Astrocyte of the cerebellum (primary cell): Measurements from ENCODE around the gene SNN.

Experiments used
- DNase-seq: peaks from one replicate; pipeline ENCODE4 v3.0.0-alpha.2; 2011; ENCODE audit warnings: low read depth
- H3K4me3 ChIP-seq: 2 replicates; pipeline ENCODE4 v1.5.1; 2011; ENCODE audit warnings: mild to moderate bottlenecking, low read depth, low read length, moderate library complexity
- in situ Hi-C: cut with HindIII; loops from 2 replicates; pipeline ENCODE4 v1.10.0; 2017; ENCODE audit warnings: low sequenced_read_pairs
- TF ChIP-seq, protein P1 (sequence below): IDR thresholded peaks from 2 replicates; pipeline ENCODE4 v1.5.1; 2012; ENCODE audit warnings: low read length, low read depth, moderate library complexity, mild to moderate bottlenecking; ENCODE audit errors: missing control alignments

Gene SNN

DNA sequence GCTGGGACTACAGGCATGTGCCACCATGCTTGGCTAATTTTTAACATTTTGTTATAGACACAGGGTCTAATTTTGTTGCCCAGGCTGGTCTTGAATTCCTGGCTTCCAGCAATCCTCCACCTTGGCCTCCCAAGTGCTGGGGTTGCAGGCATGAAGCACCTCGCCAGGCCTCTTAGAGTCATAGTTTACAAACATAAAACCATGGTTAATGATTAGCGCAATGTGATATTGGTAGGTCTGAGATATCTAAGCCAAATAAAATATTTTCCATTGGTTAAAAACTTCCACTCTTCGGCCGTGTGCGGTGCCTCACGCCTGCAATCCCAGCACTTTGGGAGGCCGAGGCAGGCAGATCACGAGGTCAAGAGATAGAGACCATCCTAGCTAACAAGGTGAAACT, 57.8 kb downstream of the SNN start:
- TF ChIP-seq, protein P1, sequence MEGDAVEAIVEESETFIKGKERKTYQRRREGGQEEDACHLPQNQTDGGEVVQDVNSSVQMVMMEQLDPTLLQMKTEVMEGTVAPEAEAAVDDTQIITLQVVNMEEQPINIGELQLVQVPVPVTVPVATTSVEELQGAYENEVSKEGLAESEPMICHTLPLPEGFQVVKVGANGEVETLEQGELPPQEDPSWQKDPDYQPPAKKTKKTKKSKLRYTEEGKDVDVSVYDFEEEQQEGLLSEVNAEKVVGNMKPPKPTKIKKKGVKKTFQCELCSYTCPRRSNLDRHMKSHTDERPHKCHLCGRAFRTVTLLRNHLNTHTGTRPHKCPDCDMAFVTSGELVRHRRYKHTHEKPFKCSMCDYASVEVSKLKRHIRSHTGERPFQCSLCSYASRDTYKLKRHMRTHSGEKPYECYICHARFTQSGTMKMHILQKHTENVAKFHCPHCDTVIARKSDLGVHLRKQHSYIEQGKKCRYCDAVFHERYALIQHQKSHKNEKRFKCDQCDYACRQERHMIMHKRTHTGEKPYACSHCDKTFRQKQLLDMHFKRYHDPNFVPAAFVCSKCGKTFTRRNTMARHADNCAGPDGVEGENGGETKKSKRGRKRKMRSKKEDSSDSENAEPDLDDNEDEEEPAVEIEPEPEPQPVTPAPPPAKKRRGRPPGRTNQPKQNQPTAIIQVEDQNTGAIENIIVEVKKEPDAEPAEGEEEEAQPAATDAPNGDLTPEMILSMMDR = no peak
- in situ Hi-C loops = no loop called here
- DNase-seq = no peak
- H3K4me3 ChIP-seq = no peak overlapping the region

DNA sequence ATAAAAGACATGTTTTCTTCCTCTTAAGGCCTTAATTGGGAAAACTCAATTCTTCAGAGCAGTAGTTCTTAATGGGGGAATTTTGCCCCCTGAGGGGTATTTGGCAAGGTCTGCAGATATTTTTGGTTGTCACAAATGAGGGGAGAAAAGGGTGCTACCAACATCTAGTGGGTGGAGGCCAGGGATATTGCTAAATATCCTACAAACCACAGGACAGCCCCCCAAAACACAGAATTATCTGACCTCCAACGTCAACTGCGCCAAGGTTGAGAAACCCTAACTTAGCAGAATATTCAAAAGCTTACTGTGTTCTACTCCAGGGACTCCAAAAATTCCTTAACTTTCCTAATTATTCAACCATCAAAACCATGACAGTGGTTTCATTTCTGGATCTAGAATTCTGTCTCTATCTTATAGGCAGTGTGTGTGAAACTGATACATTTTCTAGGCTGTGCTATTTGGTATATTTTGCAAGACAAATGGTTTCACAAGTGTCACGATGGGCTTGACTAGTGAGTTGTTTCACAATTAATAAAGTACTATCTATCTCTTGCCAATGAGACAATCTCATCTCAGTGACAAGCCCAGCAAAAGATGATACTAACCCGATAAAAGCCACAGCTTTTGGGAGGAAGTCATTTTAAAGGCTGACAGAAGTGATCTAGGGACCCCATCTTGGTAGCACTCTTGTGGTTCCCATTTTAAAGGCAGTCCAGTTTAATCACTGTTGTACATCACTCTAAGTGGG, 59.7 kb downstream of the SNN start:
- in situ Hi-C loops = no loop called here
- TF ChIP-seq, protein P1 = no peak
- no peak overlapping the region for H3K4me3 ChIP-seq
- DNase-seq = no peak
